BJ (cell line): Measurements from ENCODE around the gene IFFO2. TPM values are rescaled to one million over a fixed set of nuclear protein-coding genes. Genes with fewer than 3 reads are reported as not detected.

Source experiments
- CTCF ChIA-PET: fragments of 350-600 bp; formaldehyde crosslinking; extraction: SDS; loops from one replicate; lab custom pipeline; 2021; ENCODE audit warnings: antibody characterized with exemption, inconsistent platforms; lab: Yijun Ruan, JAX
- POLR2A ChIA-PET: fragments of 300-600 bp; sonication (Branson Sonifier 250); formaldehyde crosslinking; extraction: SDS; loops from one replicate; lab custom pipeline; 2021; ENCODE audit warnings: antibody characterized with exemption; lab: Charles Lee
- DNase-seq: peaks from one replicate; pipeline ENCODE4 v3.0.0-alpha.2; 2011; ENCODE audit warnings: low read depth
- H3K27me3 ChIP-seq: 2 replicates; pipeline ENCODE4 v1.6.0; 2011; ENCODE audit warnings: low read length; ENCODE audit not compliant: control insufficient read depth, insufficient read depth
- H3K36me3 ChIP-seq: 2 replicates; pipeline ENCODE4 v1.5.1; 2011; ENCODE audit warnings: low read length; ENCODE audit not compliant: control insufficient read depth, insufficient read depth
- H3K4me3 ChIP-seq: 2 replicates; pipeline ENCODE4 v1.5.1; 2011; ENCODE audit warnings: low read depth, mild to moderate bottlenecking, control low read depth, low read length
- CTCF ChIP-seq: IDR thresholded peaks from 2 replicates; pipeline ENCODE4 v1.5.1; 2011; ENCODE audit warnings: low read depth, mild to moderate bottlenecking, control low read depth, inconsistent platforms, low read length, moderate library complexity; ENCODE audit not compliant: insufficient read depth
- polyA plus RNA-seq: library from polyadenylated mRNA; depleted of rRNA; stranded (reverse); fragments of >200 nt; gene quantifications from 2 replicates; pipeline ENCODE4 v1.2.3, GENCODE V29; 2011

Gene IFFO2
- polyA plus RNA-seq, 1 experiment = 15.0 TPM

- no peak for TF ChIP-seq CTCF
- no peak overlapping the region for H3K4me3 ChIP-seq
- peaks cover 7% of the 10 kb centered on the region for H3K27me3 ChIP-seq
- CTCF ChIA-PET = no interaction called here
- POLR2A ChIA-PET = no interaction called here
- no peaks in the 10 kb centered on the region for H3K36me3 ChIP-seq
- DNase-seq = no peak
Measured at GRCh38 chr1:18978706-18979105, 22.2 kb upstream of the IFFO2 start.

GRCh38 chr1:18977428-18977827, 21.0 kb upstream of the IFFO2 start:
- Histone ChIP-seq H3K27me3 (peaks cover 3% of the 10 kb centered on the region), H3K36me3 (no peaks in the 10 kb centered on the region), H3K4me3 (no peak overlapping the region)
- ChIA-PET CTCF (interaction anchor here (1.9 kb wide), 1 partner anchor 65 kb away, joined by 6 read pairs; no protein-coding TSS in a partner anchor), POLR2A (no interaction called here)
- no peak for DNase-seq
- no peak for TF ChIP-seq CTCF

GRCh38 chr1:18976096-18976495, 19.6 kb upstream of the IFFO2 start:
- no peak overlapping the region for H3K4me3 ChIP-seq
- TF ChIP-seq CTCF = no peak
- ChIA-PET CTCF (interaction anchor here (0.6 to 1.9 kb wide), 4 partner anchors 8 to 262 kb away, joined by 3 to 6 read pairs (median 5); no protein-coding TSS in a partner anchor), POLR2A (no interaction called here)
- no peak for DNase-seq
- H3K27me3 ChIP-seq = no peaks in the 10 kb centered on the region; the same call in 1 of the 2 replicates
- no peaks in the 10 kb centered on the region for H3K36me3 ChIP-seq

DNA sequence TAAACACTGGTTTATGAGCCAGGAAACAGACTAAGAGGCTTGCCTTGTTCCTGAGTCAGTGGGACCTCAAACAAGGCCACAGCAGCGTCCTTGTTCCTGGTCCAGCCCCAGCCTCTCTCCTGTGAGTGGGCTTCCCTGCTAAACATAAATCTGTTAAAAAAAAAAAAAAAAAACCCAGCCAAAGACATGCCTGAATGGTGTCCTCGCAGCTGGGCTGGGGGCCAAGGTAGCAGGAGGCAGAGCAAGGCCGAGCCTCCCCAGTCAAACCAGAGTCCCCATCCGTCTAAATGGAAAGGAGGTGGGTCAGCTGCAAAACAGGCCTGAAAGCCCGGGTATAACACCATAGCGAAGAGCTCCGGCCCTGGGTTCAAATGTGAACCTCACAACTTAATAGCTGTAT, 18.1 kb upstream of the IFFO2 start:
- Histone ChIP-seq H3K27me3 (no peaks in the 10 kb centered on the region; the same call in 1 of the 2 replicates), H3K4me3 (no peak overlapping the region), H3K36me3 (no peaks in the 10 kb centered on the region)
- no peak for TF ChIP-seq CTCF
- CTCF ChIA-PET = interaction anchor here (0.9 to 2.9 kb wide), 4 partner anchors 61 to 90 kb away, joined by 3 to 24 read pairs (median 4); no protein-coding TSS in a partner anchor
- no peak for DNase-seq
- POLR2A ChIA-PET = interaction anchor here (0.6 kb wide), 1 partner anchor 35 kb away, joined by 4 read pairs; no protein-coding TSS in a partner anchor

DNA sequence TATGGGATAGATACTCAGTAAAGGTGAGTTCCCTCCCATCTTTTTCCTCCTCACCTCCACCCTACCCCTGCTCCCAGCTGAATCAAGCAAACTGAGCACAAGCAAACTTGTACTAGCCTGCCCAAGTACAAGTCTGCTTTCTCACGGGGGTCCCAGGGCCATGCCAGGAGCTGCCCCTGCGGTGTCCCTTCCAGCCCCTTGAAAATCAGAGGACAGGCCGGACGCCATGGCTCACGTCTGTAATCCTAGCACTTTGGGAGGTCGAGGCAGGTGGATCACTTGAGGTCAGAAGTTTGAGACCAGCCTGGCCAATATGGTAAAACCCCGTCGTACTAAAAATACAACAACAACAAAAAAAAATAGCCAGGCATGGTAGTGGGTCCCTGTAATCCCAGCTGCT, 17.5 kb upstream of the IFFO2 start:
- Histone ChIP-seq H3K36me3 (no peaks in the 10 kb centered on the region), H3K4me3 (no peak overlapping the region), H3K27me3 (no peaks in the 10 kb centered on the region; the same call in 1 of the 2 replicates)
- no peak for DNase-seq
- ChIA-PET CTCF (interaction anchor here (2.9 kb wide), 1 partner anchor 68 kb away, joined by 24 read pairs; no protein-coding TSS in a partner anchor), POLR2A (no interaction called here)
- no peak for TF ChIP-seq CTCF
